K562 (cell line): ENCODE measurements around the gene AMOTL1. TPM values are rescaled to one million over a fixed set of nuclear protein-coding genes. Genes with fewer than 3 reads are reported as not detected.

Source experiments
- ATAC-seq: fragments of 200-7000 bp; cut with Tn5 transposase; 3 replicates; pipeline ENCODE4 v1.9.1; 2020; ENCODE audit warnings: moderate library complexity
- BruUV-seq: library from RNA; stranded (reverse); fragments of 400-500 nt; replicated peaks from 2 replicates; lab custom pipeline; 2021; lab: Mats Ljungman, UMichigan
- CTCF ChIA-PET: fragments of 300-600 bp; formaldehyde crosslinking; extraction: SDS; loops from one replicate; lab custom pipeline; 2021; ENCODE audit warnings: low intra/inter-chr PET ratio; lab: Yijun Ruan, JAX
- POLR2A ChIA-PET: fragments of 300-600, 350-650 bp; sonication (Branson Sonifier 250); formaldehyde crosslinking; extraction: SDS; loops from one replicate; lab custom pipeline; 2021; ENCODE audit warnings: antibody characterized with exemption, inconsistent platforms; lab: Yijun Ruan, JAX
- DNase-seq, 4 experiments: peaks; one replicate each; pipeline versions ENCODE4 v3.0.0 to v3.0.0-alpha.2; 2011 to 2018; ENCODE audit warnings: low spot score in 3 of 4, mixed read lengths in 3 of 4; ENCODE audit errors: extremely low read depth in 1 of 4
- FAIRE-seq: peaks from 2 replicates; lab custom pipeline; 2011; peaks lifted over from hg19 to GRCh38; lab: Jason Lieb, UNC
- H2AFZ ChIP-seq: 2 replicates; pipeline ENCODE4 v1.6.0; 2011; ENCODE audit warnings: low read depth, low read length, control low read depth, inconsistent platforms
- H3K27ac ChIP-seq: fragments of 200-600 bp; 3 replicates; pipeline ENCODE4 v1.8.0; 2011; ENCODE audit warnings: low read depth, mild to moderate bottlenecking, control low read depth, inconsistent platforms, low read length, moderate library complexity, mixed read lengths; ENCODE audit errors: extremely low read depth
- H3K27me3 ChIP-seq, 2 experiments: fragments of 300-600 bp in 1 of 2; 2 replicates in 1 of 2; 3 replicates in 1 of 2; pipeline versions ENCODE4 v1.6.0 to v1.8.0; 2011; ENCODE audit warnings: inconsistent platforms in 2 of 2, low read length in 2 of 2, mild to moderate bottlenecking in 1 of 2, mixed read lengths in 1 of 2, moderate library complexity in 1 of 2; ENCODE audit not compliant: control insufficient read depth in 2 of 2, insufficient read depth in 2 of 2
- H3K36me3 ChIP-seq: fragments of 300-600 bp; 3 replicates; pipeline ENCODE4 v1.8.0; 2011; ENCODE audit warnings: mild to moderate bottlenecking, low read length, inconsistent platforms; ENCODE audit not compliant: control insufficient read depth, insufficient read depth
- H3K4me1 ChIP-seq, 2 experiments: fragments of 200-600 bp in 1 of 2; replicated peaks in 1 of 2; 2 replicates in 1 of 2; 3 replicates in 1 of 2; pipeline versions ENCODE4 v1.5.1 to v1.8.0; 2011; ENCODE audit warnings: inconsistent platforms in 2 of 2, low read length in 2 of 2, mild to moderate bottlenecking in 1 of 2, mixed read lengths in 1 of 2, moderate library complexity in 1 of 2; ENCODE audit not compliant: control insufficient read depth in 2 of 2, insufficient read depth in 2 of 2
- H3K4me2 ChIP-seq: 2 replicates; pipeline ENCODE4 v1.6.1; 2011; ENCODE audit warnings: low read length, control low read depth, inconsistent platforms, mixed read lengths; ENCODE audit not compliant: insufficient read depth
- H3K4me3 ChIP-seq: fragments of 200-600 bp; sonication (generic), shearing (Covaris generic); 2 replicates; pipeline ENCODE4 v1.5.1; 2016; ENCODE audit warnings: control low read depth, inconsistent platforms
- H3K79me2 ChIP-seq: fragments of 200-600 bp; 3 replicates; pipeline ENCODE4 v1.8.0; 2011; ENCODE audit warnings: low read length, inconsistent platforms; ENCODE audit not compliant: control insufficient read depth, insufficient read depth
- H3K9ac ChIP-seq, 2 experiments: 2 replicates each; pipeline versions ENCODE4 v1.6.0 to v1.6.1; 2011; ENCODE audit warnings: low read depth in 2 of 2, low read length in 2 of 2, control low read depth in 1 of 2, inconsistent platforms in 1 of 2, mild to moderate bottlenecking in 1 of 2, mixed read lengths in 1 of 2; ENCODE audit not compliant: insufficient read depth in 1 of 2
- H3K9me1 ChIP-seq: one replicate; pipeline ENCODE4 v1.6.0; 2011; ENCODE audit warnings: inconsistent platforms, mild to moderate bottlenecking, low read length, moderate library complexity; ENCODE audit not compliant: control insufficient read depth, insufficient read depth
- H3K9me3 ChIP-seq: replicated peaks from 2 replicates; pipeline ENCODE4 v1.5.1; 2011; ENCODE audit warnings: low read depth, low read length, inconsistent platforms; ENCODE audit not compliant: control insufficient read depth, insufficient read depth
- H4K20me1 ChIP-seq: replicated peaks from 2 replicates; pipeline ENCODE4 v1.6.1; 2011; ENCODE audit warnings: low read length, inconsistent platforms, mixed read lengths; ENCODE audit not compliant: control insufficient read depth, insufficient read depth
- ATF2 ChIP-seq: sonication (generic); formaldehyde crosslinking; IDR thresholded peaks from 2 replicates; pipeline ENCODE4 v1.8.1; 2022; ENCODE audit warnings: missing genetic modification reagents
- ATF3 ChIP-seq, 2 experiments: fragments of 450-650 bp in 1 of 2; sonication (generic) in 1 of 2; formaldehyde crosslinking in 1 of 2; IDR thresholded peaks in 1 of 2; conservative IDR thresholded peaks in 1 of 2; 2 replicates each; pipeline versions ENCODE4 v1.6.1 to v1.8.1; 2016 to 2023; ENCODE audit warnings: mild to moderate bottlenecking in 2 of 2, moderate library complexity in 2 of 2, inconsistent platforms in 1 of 2, missing genetic modification reagents in 1 of 2
- GTF2E2 ChIP-seq: fragments of 200-800 bp; sonication (Bioruptor generic); IDR thresholded peaks from 2 replicates; pipeline ENCODE4 v1.6.1; 2016; ENCODE audit warnings: missing genetic modification characterization, missing compliant biosample characterization
- HDAC6 ChIP-seq: IDR thresholded peaks from 2 replicates; pipeline ENCODE4 v1.6.1; 2012; ENCODE audit warnings: low read depth, mild to moderate bottlenecking, control low read depth, inconsistent platforms, low read length, moderate library complexity
- KLF10 ChIP-seq: fragments of 250-450 bp; sonication (Bioruptor Pico); IDR thresholded peaks from 2 replicates; pipeline ENCODE4 v1.6.1; 2021; ENCODE audit warnings: matching md5 sums
- MAZ ChIP-seq, 2 experiments: fragments of 450-650 bp in 1 of 2; sonication (generic) in 1 of 2; formaldehyde crosslinking; IDR thresholded peaks in 1 of 2; conservative IDR thresholded peaks in 1 of 2; 2 replicates each; pipeline versions ENCODE4 v1.4.0 to v1.5.0; 2020; ENCODE audit warnings: mild to moderate bottlenecking in 1 of 2, missing genetic modification reagents in 1 of 2
- MCM5 ChIP-seq: fragments of 450-650 bp; IDR thresholded peaks from 2 replicates; pipeline ENCODE4 v1.6.1; 2016; ENCODE audit warnings: low read depth
- MTA2 ChIP-seq: fragments of 450-650 bp; IDR thresholded peaks from 2 replicates; pipeline ENCODE4 v1.6.1; 2016; ENCODE audit warnings: low read depth
- NR3C1 ChIP-seq: sonication (generic); formaldehyde crosslinking; IDR thresholded peaks from 2 replicates; pipeline ENCODE4 v1.8.1; 2022; ENCODE audit warnings: missing genetic modification reagents
- RHOXF2B ChIP-seq: fragments of 250-450 bp; sonication (Bioruptor Pico); conservative IDR thresholded peaks from 2 replicates; pipeline ENCODE4 v1.5.1; 2021
- SMARCA5 ChIP-seq: fragments of 450-650 bp; IDR thresholded peaks from 2 replicates; pipeline ENCODE4 v1.6.1; 2016
- STAT5A ChIP-seq: IDR thresholded peaks from 2 replicates; pipeline ENCODE4 v1.6.1; 2012; ENCODE audit warnings: low read length, inconsistent platforms, borderline replicate concordance
- TCF3 ChIP-seq: sonication (generic); formaldehyde crosslinking; IDR thresholded peaks from 2 replicates; pipeline ENCODE4 v1.4.0; 2020; ENCODE audit warnings: mild to moderate bottlenecking, missing genetic modification reagents
- TEAD1 ChIP-seq, 2 experiments: fragments of 450-650 bp in 1 of 2; sonication (generic) in 1 of 2; formaldehyde crosslinking; IDR thresholded peaks; 2 replicates each; pipeline versions ENCODE4 v1.4.0 to v1.8.0; 2020 to 2022; ENCODE audit warnings: mild to moderate bottlenecking in 2 of 2, missing genetic modification reagents in 1 of 2
- ZNF589 ChIP-seq: fragments of 200-800 bp; sonication (Bioruptor generic); IDR thresholded peaks from 2 replicates; pipeline ENCODE4 v1.6.1; 2016; ENCODE audit warnings: low read depth, missing genetic modification characterization, missing compliant biosample characterization
- ZNF75A ChIP-seq: fragments of 450-650 bp; formaldehyde crosslinking; IDR thresholded peaks from 2 replicates; pipeline ENCODE4 v1.4.0; 2020; ENCODE audit warnings: mild to moderate bottlenecking
- WGBS: fragments of 100-300 bp; shearing (Covaris generic); methylation state at CpG from one replicate; pipeline ENCODE4 v1.1.6; 2016; ENCODE audit warnings: low coverage, mixed read lengths; ENCODE audit not compliant: insufficient coverage; ENCODE audit errors: missing lambda C conversion rate; 5-methylcytosine and 5-hydroxymethylcytosine counted together
- in situ Hi-C: fragments of 300-500 bp; cut with MboI; formaldehyde crosslinking; loops from 4 replicates; pipeline ENCODE4 v1.15.0; 2018; ENCODE audit warnings: inconsistent platforms, mixed read lengths
- intact Hi-C: fragments of 100-400 bp; cut with micrococcal nuclease; formaldehyde crosslinking; loops from 2 replicates; pipeline ENCODE4 v1.14.2; 2022
- polyA plus RNA-seq, 8 experiments: library from polyadenylated mRNA; depleted of rRNA in 4 of 8; stranded (reverse) in 5 of 8; unstranded in 3 of 8; fragments of >200 nt; fragmentation: Nextera tagmentation in 2 of 8; fragmentation: Illumina TruSeq in 1 of 8; extraction: Ambion mirVana in 2 of 8; extraction: Trizol in 1 of 8; gene quantifications; 2 replicates each; pipeline versions ENCODE4 v1.2.1 to v1.2.3, GENCODE V29; 2011 to 2014; ENCODE audit warnings: inconsistent platforms in 1 of 8, missing spikeins in 1 of 8
- total RNA-seq, 7 experiments: library from RNA; depleted of rRNA in 6 of 7; stranded (reverse); fragments of >200 nt in 6 of 7; fragmentation: Illumina TruSeq in 2 of 7; extraction: Trizol in 2 of 7; gene quantifications; 2 replicates each; pipeline versions ENCODE4 v1.2.1 to v1.2.3, GENCODE V29; 2011 to 2021; ENCODE audit warnings: low replicate concordance in 1 of 7

Gene AMOTL1
- total and polyA plus RNA-seq, 9 of the 15 experiments (the other 6 are each of a cell fraction or from before 2014, with no cell fraction given) = 4.0 to 35.4 (median 14.0) TPM

GRCh38 chr11:94773842-94774241 is 5.7 kb downstream of the AMOTL1 start:
- no peak for ATAC-seq
- no TSS peak for BruUV-seq
- peaks cover 11 to 50% of the 10 kb centered on the region in 2 experiments for H3K4me1 ChIP-seq
- no peak overlapping the region for H3K9ac ChIP-seq
- intact Hi-C loops = no loop called here
- DNase-seq = no peak
- no peak for FAIRE-seq
- H3K9me3 ChIP-seq = no peaks in the 10 kb centered on the region
- H3K4me3 ChIP-seq = no peak overlapping the region
- no peaks in the 10 kb centered on the region for H3K36me3 ChIP-seq
- TF ChIP-seq GTF2E2 (tag) (no peak), ATF3 (IDR thresholded peaks at IDR 0.05) (no peak), ATF3 (CRISPR knock-in tag; conservative IDR thresholded peaks at IDR 0.05) (no peak), RHOXF2B (CRISPR knock-in tag) (no peak), TCF3 (CRISPR knock-in tag) (no peak), TEAD1 (CRISPR knock-in tag; IDR thresholded peaks at IDR 0.05) (no peak), HDAC6 (no peak), MCM5 (no peak), MTA2 (no peak), KLF10 (CRISPR knock-in tag) (no peak), NR3C1 (no peak), ATF2 (CRISPR knock-in tag) (no peak), STAT5A (no peak), SMARCA5 (no peak), ZNF589 (CRISPR knock-in tag) (no peak), MAZ (CRISPR knock-in tag; conservative IDR thresholded peaks at IDR 0.05 in 1 of 2, IDR thresholded peaks at IDR 0.05 in 1 of 2) (no peak), ZNF75A (no peak)
- TF ChIP-seq, all 486 proteins: peak for 0
- ChIA-PET POLR2A (no interaction called here), CTCF (no interaction called here)
- H3K27ac ChIP-seq = no peak overlapping the region
- no peak overlapping the region for H2AFZ ChIP-seq
- no peaks in the 10 kb centered on the region for H3K9me1 ChIP-seq
- no peaks in the 10 kb centered on the region; a peak in 1 of 5 replicates for H3K27me3 ChIP-seq
- peaks cover 99% of the 10 kb centered on the region for H3K79me2 ChIP-seq
- peaks cover 12% of the 10 kb centered on the region for H4K20me1 ChIP-seq
- no peak overlapping the region for H3K4me2 ChIP-seq
- in situ Hi-C loops = no loop called here
- WGBS = 39% methylated on average over 8 of the region's 8 CpGs
